ENCODE results near the gene NFYC. TPM values are rescaled to one million over a fixed set of nuclear protein-coding genes. Genes with fewer than 3 reads are reported as not detected.

Gene NFYC
- total RNA-seq, 2 donors from 2014 or later, result 43.6 to 59.0 TPM

GRCh38 chr1:40687661-40688060 lies 3.8 kb upstream of the NFYC start:
- TF ChIP-seq CTCF (conservative IDR thresholded peaks at IDR 0.05), result no peak
- Histone ChIP-seq H3K36me3 (ENCODE audit: control insufficient read depth, insufficient read depth, low read length) (peaks cover 14% of the 10 kb centered on the region), H3K27ac (ENCODE audit: low read depth, low read length) (no peak overlapping the region), H3K9ac (ENCODE audit: extremely low read depth, low read length, poor library complexity, severe bottlenecking) (no peak overlapping the region), H3K9me3 (ENCODE audit: control insufficient read depth, low read length) (no peaks in the 10 kb centered on the region), H3K4me1 (ENCODE audit: control insufficient read depth, insufficient read depth, low read length) (no peaks in the 10 kb centered on the region), H3K4me3 (ENCODE audit: low read length) (no peak overlapping the region), H3K27me3 (ENCODE audit: control insufficient read depth, insufficient read depth, low read length, poor library complexity, severe bottlenecking) (no peaks in the 10 kb centered on the region)
- H3K27me3 Mint-ChIP-seq (ENCODE audit: insufficient read depth), result no peaks in the 10 kb centered on the region
- 94 to 98% methylated on average over 6 of the region's 6 CpGs for WGBS, 2 experiments (ENCODE audit: insufficient coverage in 1 of 2, insufficient read length in 1 of 2)
- H3K4me1 Mint-ChIP-seq, result peaks cover 17% of the 10 kb centered on the region
- DNase-seq, result no peak
- peaks cover 26% of the 10 kb centered on the region for H3K36me3 Mint-ChIP-seq (ENCODE audit: low read depth)
- H3K9me3 Mint-ChIP-seq, result no peaks in the 10 kb centered on the region
- no peak overlapping the region for H3K4me3 Mint-ChIP-seq
- no peak overlapping the region for H3K27ac Mint-ChIP-seq

GRCh38 chr1:40689737-40690136 lies 1.8 kb upstream of the NFYC start:
- no peaks in the 10 kb centered on the region for H3K9me3 ChIP-seq (ENCODE audit: control insufficient read depth, low read length)
- no peak overlapping the region for H3K27ac ChIP-seq (ENCODE audit: low read depth, low read length)
- H3K9me3 Mint-ChIP-seq, result no peaks in the 10 kb centered on the region
- peaks cover 24% of the 10 kb centered on the region for H3K4me1 Mint-ChIP-seq
- H3K36me3 Mint-ChIP-seq (ENCODE audit: low read depth), result peaks cover 26% of the 10 kb centered on the region
- TF ChIP-seq CTCF (conservative IDR thresholded peaks at IDR 0.05), result no peak
- H3K9ac ChIP-seq (ENCODE audit: extremely low read depth, low read length, poor library complexity, severe bottlenecking), result no peak overlapping the region
- H3K4me3 Mint-ChIP-seq, result no peak overlapping the region
- peak overlapping the region; percentile 97 for H3K4me3 ChIP-seq (ENCODE audit: low read length)
- no peaks in the 10 kb centered on the region for H3K4me1 ChIP-seq (ENCODE audit: control insufficient read depth, insufficient read depth, low read length)
- no peak for DNase-seq
- no peaks in the 10 kb centered on the region for H3K27me3 ChIP-seq (ENCODE audit: control insufficient read depth, insufficient read depth, low read length, poor library complexity, severe bottlenecking)
- no peak overlapping the region for H3K27ac Mint-ChIP-seq
- peaks cover 14% of the 10 kb centered on the region for H3K36me3 ChIP-seq (ENCODE audit: control insufficient read depth, insufficient read depth, low read length)
- H3K27me3 Mint-ChIP-seq (ENCODE audit: insufficient read depth), result no peaks in the 10 kb centered on the region
- WGBS, 2 experiments (ENCODE audit: insufficient coverage in 1 of 2, insufficient read length in 1 of 2), result 71% methylated on average over 1 of the region's 1 CpG; no CpG with 5 or more reads in 1 of the 2 experiments

GRCh38 chr1:40690771-40691537 lies 550 bp upstream of the NFYC start:
- WGBS, 2 experiments (ENCODE audit: insufficient coverage in 1 of 2, insufficient read length in 1 of 2), result 10 to 13% methylated on average over 9 to 18 of the region's 18 CpGs
- Histone ChIP-seq H3K27me3 (ENCODE audit: control insufficient read depth, insufficient read depth, low read length, poor library complexity, severe bottlenecking) (no peaks in the 10 kb centered on the region), H3K9me3 (ENCODE audit: control insufficient read depth, low read length) (no peaks in the 10 kb centered on the region), H3K4me1 (ENCODE audit: control insufficient read depth, insufficient read depth, low read length) (no peaks in the 10 kb centered on the region), H3K9ac (ENCODE audit: extremely low read depth, low read length, poor library complexity, severe bottlenecking) (peak overlapping the region; percentile 98), H3K4me3 (ENCODE audit: low read length) (peak overlapping the region; percentile 97), H3K27ac (ENCODE audit: low read depth, low read length) (no peak overlapping the region), H3K36me3 (ENCODE audit: control insufficient read depth, insufficient read depth, low read length) (peaks cover 14% of the 10 kb centered on the region)
- peaks cover 24% of the 10 kb centered on the region for H3K4me1 Mint-ChIP-seq
- peaks cover 17% of the 10 kb centered on the region for H3K36me3 Mint-ChIP-seq (ENCODE audit: low read depth)
- H3K4me3 Mint-ChIP-seq, result peak overlapping the region; percentile 80
- TF ChIP-seq CTCF (conservative IDR thresholded peaks at IDR 0.05), result no peak
- H3K27me3 Mint-ChIP-seq (ENCODE audit: insufficient read depth), result no peaks in the 10 kb centered on the region
- no peak for DNase-seq
- no peaks in the 10 kb centered on the region for H3K9me3 Mint-ChIP-seq
- peak overlapping the region; percentile 100 for H3K27ac Mint-ChIP-seq
